Breast epithelium (tissue), 3 donors: Measurements from ENCODE around the gene PDZD2.

Source experiments
- CTCF ChIP-seq, 3 donors: fragments of 450-650 bp; IDR thresholded peaks; one replicate each; pipeline ENCODE4 v1.5.1; 2016 to 2017; ENCODE audit warnings: antibody characterized with exemption in 3 of 3, mild to moderate bottlenecking in 3 of 3, moderate library complexity in 3 of 3
- POLR2A ChIP-seq: fragments of 450-650 bp; IDR thresholded peaks from one replicate; pipeline ENCODE4 v1.6.1; 2016; ENCODE audit warnings: antibody characterized with exemption, mild to moderate bottlenecking, moderate library complexity

GRCh38 chr5:31909073-31909472, 270.1 kb downstream of the PDZD2 start:
- no peak for TF ChIP-seq CTCF (IDR thresholded peaks at IDR 0.05)
- TF ChIP-seq POLR2A = no peak
